Peyer's patch (tissue), 4 donors: Measurements from ENCODE around the gene NTN1.

ENCODE experiments used
- POLR2A ChIP-seq, 2 donors: fragments of 450-650 bp; IDR thresholded peaks; one replicate each; pipeline ENCODE4 v1.5.1; 2017; ENCODE audit warnings: antibody characterized with exemption in 2 of 2, mild to moderate bottlenecking in 2 of 2, moderate library complexity in 2 of 2
- TF ChIP-seq, protein P1 (sequence below), 6 experiments: fragments of 450-650 bp in 4 of 6; fragments of 200-600 bp in 2 of 6; sonication (generic) in 1 of 6; IDR thresholded peaks; one replicate each; pipeline ENCODE4 v1.5.1; 2017 to 2019; ENCODE audit warnings: antibody characterized with exemption in 6 of 6, mild to moderate bottlenecking in 3 of 6, moderate library complexity in 1 of 6

- TF ChIP-seq, protein P1, sequence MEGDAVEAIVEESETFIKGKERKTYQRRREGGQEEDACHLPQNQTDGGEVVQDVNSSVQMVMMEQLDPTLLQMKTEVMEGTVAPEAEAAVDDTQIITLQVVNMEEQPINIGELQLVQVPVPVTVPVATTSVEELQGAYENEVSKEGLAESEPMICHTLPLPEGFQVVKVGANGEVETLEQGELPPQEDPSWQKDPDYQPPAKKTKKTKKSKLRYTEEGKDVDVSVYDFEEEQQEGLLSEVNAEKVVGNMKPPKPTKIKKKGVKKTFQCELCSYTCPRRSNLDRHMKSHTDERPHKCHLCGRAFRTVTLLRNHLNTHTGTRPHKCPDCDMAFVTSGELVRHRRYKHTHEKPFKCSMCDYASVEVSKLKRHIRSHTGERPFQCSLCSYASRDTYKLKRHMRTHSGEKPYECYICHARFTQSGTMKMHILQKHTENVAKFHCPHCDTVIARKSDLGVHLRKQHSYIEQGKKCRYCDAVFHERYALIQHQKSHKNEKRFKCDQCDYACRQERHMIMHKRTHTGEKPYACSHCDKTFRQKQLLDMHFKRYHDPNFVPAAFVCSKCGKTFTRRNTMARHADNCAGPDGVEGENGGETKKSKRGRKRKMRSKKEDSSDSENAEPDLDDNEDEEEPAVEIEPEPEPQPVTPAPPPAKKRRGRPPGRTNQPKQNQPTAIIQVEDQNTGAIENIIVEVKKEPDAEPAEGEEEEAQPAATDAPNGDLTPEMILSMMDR (IDR thresholded peaks at IDR 0.05): no peak
- no peak for TF ChIP-seq POLR2A (IDR thresholded peaks at IDR 0.05)
Observed at GRCh38 chr17:9116311-9116835, 95.1 kb downstream of the NTN1 start.
